HCT116 (cell line): Measurements from ENCODE around the gene DKK2. TPM values are rescaled to one million over a fixed set of nuclear protein-coding genes. Genes with fewer than 3 reads are reported as not detected.

Experiments used
- ATAC-seq: fragments of 200-7000 bp; cut with Tn5 transposase; 2 replicates; pipeline ENCODE4 v1.9.1; 2020; ENCODE audit warnings: mild to moderate bottlenecking, moderate library complexity
- BruUV-seq: library from RNA; stranded (reverse); fragments of 400-500 nt; replicated peaks from 2 replicates; lab custom pipeline; 2021; lab: Mats Ljungman, UMichigan
- CTCF ChIA-PET: fragments of 300-600 bp; sonication (Branson Sonifier 250); formaldehyde crosslinking; loops from one replicate; lab custom pipeline; 2021; ENCODE audit warnings: antibody characterized with exemption; lab: Charles Lee
- POLR2A ChIA-PET: fragments of 300-600, 350-600 bp; sonication (Branson Sonifier 250); formaldehyde crosslinking; loops from one replicate; lab custom pipeline; 2021; ENCODE audit warnings: antibody characterized with exemption; lab: Charles Lee
- RAD21 ChIA-PET, 2 experiments: fragments of 300-600 bp; sonication (Branson Sonifier 250); formaldehyde crosslinking; loops; one replicate each; lab custom pipeline; 2023; ENCODE audit warnings: low total read pairs in 2 of 2; ENCODE audit not compliant: uncharacterized antibody in 2 of 2, unreplicated experiment in 2 of 2, low non-redundant PET in 1 of 2; lab: Charles Lee
- DNase-seq: peaks from one replicate; pipeline ENCODE4 v3.0.0-alpha.2; 2010; ENCODE audit warnings: low read depth, low spot score
- H2AFZ ChIP-seq: fragments of 200-600 bp; shearing (Covaris generic), sonication (generic); 2 replicates; pipeline ENCODE4 v1.6.1; 2017; ENCODE audit warnings: low read depth, mixed run types, mixed read lengths, antibody characterized with exemption, low read length; ENCODE audit not compliant: poor library complexity, severe bottlenecking
- H3K27ac ChIP-seq: 2 replicates; pipeline ENCODE4 v1.5.1; 2012; ENCODE audit warnings: low read depth, low read length
- H3K27me3 ChIP-seq: fragments of 200-600 bp; sonication (generic); 2 replicates; pipeline ENCODE4 v1.6.1; 2016; ENCODE audit warnings: mixed run types, low read length, mixed read lengths; ENCODE audit not compliant: insufficient read depth
- H3K36me3 ChIP-seq, 2 experiments: fragments of 200-500 bp in 1 of 2; fragments of 200-600 bp in 1 of 2; sonication (Bioruptor generic) in 1 of 2; sonication (generic) in 1 of 2; 2 replicates each; pipeline versions ENCODE4 v1.5.1 to v1.6.1; 2014 to 2016; ENCODE audit warnings: low read length in 2 of 2, inconsistent platforms in 1 of 2, mixed read lengths in 1 of 2, mixed run types in 1 of 2; ENCODE audit not compliant: insufficient read depth in 2 of 2, control insufficient read depth in 1 of 2
- H3K4me1 ChIP-seq, 2 experiments: fragments of 200-600 bp in 1 of 2; sonication (generic) in 1 of 2; 2 replicates each; pipeline versions ENCODE4 v1.5.1 to v1.6.1; 2012 to 2017; ENCODE audit warnings: low read length in 2 of 2, inconsistent platforms in 1 of 2, mild to moderate bottlenecking in 1 of 2, mixed read lengths in 1 of 2, mixed run types in 1 of 2, moderate library complexity in 1 of 2; ENCODE audit not compliant: insufficient read depth in 2 of 2, control insufficient read depth in 1 of 2
- H3K4me2 ChIP-seq: fragments of 200-600 bp; sonication (generic); 2 replicates; pipeline ENCODE4 v1.6.1; 2017; ENCODE audit warnings: mixed run types, low read length, mixed read lengths
- H3K4me3 ChIP-seq, 2 experiments: fragments of 200-600 bp in 1 of 2; sonication (generic) in 1 of 2; replicated peaks in 1 of 2; 2 replicates each; pipeline ENCODE4 v1.5.1; 2011 to 2016; ENCODE audit warnings: low read length in 2 of 2, control low read depth in 1 of 2, low read depth in 1 of 2, mild to moderate bottlenecking in 1 of 2, mixed read lengths in 1 of 2, mixed run types in 1 of 2
- H3K79me2 ChIP-seq: fragments of 200-600 bp; sonication (generic); 2 replicates; pipeline ENCODE4 v1.6.1; 2017; ENCODE audit warnings: mild to moderate bottlenecking, mixed run types, low read length, moderate library complexity, mixed read lengths; ENCODE audit not compliant: insufficient read depth
- H3K9ac ChIP-seq: fragments of 200-600 bp; sonication (generic); 2 replicates; pipeline ENCODE4 v1.6.1; 2016; ENCODE audit warnings: low read length, mixed read lengths
- H3K9me2 ChIP-seq: fragments of 200-600 bp; sonication (generic), shearing (Covaris generic); 2 replicates; pipeline ENCODE4 v1.6.1; 2017; ENCODE audit warnings: mixed run types, mild to moderate bottlenecking, moderate library complexity; ENCODE audit not compliant: insufficient read depth
- H3K9me3 ChIP-seq, 2 experiments: fragments of 200-500 bp in 1 of 2; fragments of 200-600 bp in 1 of 2; sonication (Bioruptor generic) in 1 of 2; sonication (generic) in 1 of 2; 2 replicates each; pipeline ENCODE4 v1.6.1; 2014 to 2017; ENCODE audit warnings: low read length in 2 of 2, mixed read lengths in 2 of 2, inconsistent platforms in 1 of 2, low read depth in 1 of 2, mild to moderate bottlenecking in 1 of 2, mixed run types in 1 of 2, moderate library complexity in 1 of 2; ENCODE audit not compliant: control insufficient read depth in 1 of 2, insufficient read depth in 1 of 2
- H4K20me1 ChIP-seq: fragments of 200-600 bp; sonication (generic), shearing (Covaris generic); 2 replicates; pipeline ENCODE4 v1.6.1; 2017; ENCODE audit warnings: mixed run types, mild to moderate bottlenecking, moderate library complexity; ENCODE audit not compliant: insufficient read depth
- CBX3 ChIP-seq: IDR thresholded peaks from 2 replicates; pipeline ENCODE4 v1.6.1; 2012; ENCODE audit warnings: low read depth
- CEBPB ChIP-seq: IDR thresholded peaks from 2 replicates; pipeline ENCODE4 v1.6.1; 2012; ENCODE audit warnings: low read depth
- EGR1 ChIP-seq: IDR thresholded peaks from 2 replicates; pipeline ENCODE4 v1.6.1; 2012; ENCODE audit warnings: low read depth
- EZH2 ChIP-seq: fragments of 200-600 bp; sonication (generic); IDR thresholded peaks from 2 replicates; pipeline ENCODE4 v1.6.1; 2017; ENCODE audit warnings: antibody characterized with exemption, mixed run types
- FOSL1 ChIP-seq: IDR thresholded peaks from 2 replicates; pipeline ENCODE4 v1.6.1; 2012; ENCODE audit warnings: low read depth
- JUND ChIP-seq: IDR thresholded peaks from 2 replicates; pipeline ENCODE4 v1.6.1; 2012
- SIN3A ChIP-seq: IDR thresholded peaks from 2 replicates; pipeline ENCODE4 v1.6.1; 2012; ENCODE audit warnings: low read depth
- intact Hi-C: fragments of 100-400 bp; cut with micrococcal nuclease; formaldehyde crosslinking; loops from 2 replicates; pipeline ENCODE4 v1.10.0; 2022
- total RNA-seq: library from RNA; stranded (reverse); gene quantifications from one replicate; pipeline ENCODE4 v1.2.1, GENCODE V29; 2021; ENCODE audit not compliant: unreplicated experiment
- TF ChIP-seq, protein P1 (sequence below): IDR thresholded peaks from 2 replicates; pipeline ENCODE4 v1.6.1; 2012; ENCODE audit warnings: low read depth
- TF ChIP-seq, protein P2 (sequence below): IDR thresholded peaks from 2 replicates; pipeline ENCODE4 v1.6.1; 2012

The DKK2 gene
- total RNA-seq, 1 experiment from 2014 or later, result not detected

DNA sequence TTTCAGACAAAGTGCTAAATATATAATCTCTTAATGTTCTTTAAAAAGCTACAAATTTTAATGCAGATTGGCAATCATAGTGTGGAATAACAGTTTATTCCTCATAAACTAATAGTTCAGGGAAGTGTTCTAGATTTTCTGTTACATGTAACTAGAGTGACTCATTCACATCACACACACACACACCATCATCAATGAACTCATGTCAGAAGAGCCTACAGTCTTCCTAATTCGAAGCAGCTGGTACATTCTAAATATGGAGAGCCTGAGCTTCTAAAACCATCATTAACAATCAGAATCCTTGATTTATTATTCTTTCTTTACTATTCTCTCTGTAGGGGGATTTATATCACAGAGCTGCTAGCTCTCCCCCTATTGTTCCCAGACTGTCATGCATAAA lies 49.6 kb downstream of the DKK2 start:
- DNase-seq, result no peak
- Histone ChIP-seq H3K79me2 (no peaks in the 10 kb centered on the region), H3K4me2 (no peak overlapping the region), H3K36me3 (no peaks in the 10 kb centered on the region), H3K27me3 (no peaks in the 10 kb centered on the region), H3K27ac (no peak overlapping the region), H3K9me3 (no peaks in the 10 kb centered on the region), H3K9me2 (no peaks in the 10 kb centered on the region), H4K20me1 (no peaks in the 10 kb centered on the region), H3K4me3 (no peak overlapping the region), H2AFZ (no peak overlapping the region), H3K4me1 (no peaks in the 10 kb centered on the region), H3K9ac (no peak overlapping the region)
- ChIA-PET CTCF (no interaction called here), RAD21 (no interaction called here), POLR2A (no interaction called here)
- no TSS peak for BruUV-seq
- TF ChIP-seq EZH2 (no peak), FOSL1 (no peak), CEBPB (no peak), CBX3 (no peak), JUND (no peak)
- intact Hi-C loops, result no loop called here
- ATAC-seq, result no peak

DNA sequence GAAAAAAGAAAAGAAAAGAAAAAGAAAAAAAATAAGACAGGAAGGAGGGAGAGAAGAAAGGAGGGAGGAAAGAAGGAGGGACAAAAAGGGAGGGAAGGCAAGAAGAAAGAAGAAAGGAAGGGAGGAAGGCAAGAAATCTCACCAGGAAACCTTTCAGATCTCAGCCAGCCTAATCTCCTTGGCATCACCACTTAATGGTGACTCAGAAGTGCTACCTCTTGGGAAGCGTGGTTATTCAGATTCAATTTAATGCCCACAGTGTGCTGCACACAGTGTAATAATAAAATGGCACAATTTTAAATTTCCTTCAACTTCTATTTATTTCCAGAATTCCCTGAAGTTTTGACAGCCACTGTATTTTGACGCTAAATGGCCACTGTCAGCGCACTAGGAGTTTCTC lies 50.3 kb downstream of the DKK2 start:
- BruUV-seq, result no TSS peak
- ChIA-PET POLR2A (no interaction called here), RAD21 (no interaction called here), CTCF (no interaction called here)
- H2AFZ ChIP-seq, result no peak overlapping the region
- H3K9ac ChIP-seq, result no peak overlapping the region
- no peak overlapping the region for H3K4me3 ChIP-seq
- no peaks in the 10 kb centered on the region for H3K36me3 ChIP-seq
- no peaks in the 10 kb centered on the region for H3K9me3 ChIP-seq
- intact Hi-C loops, result no loop called here
- H3K9me2 ChIP-seq, result no peaks in the 10 kb centered on the region
- H3K27ac ChIP-seq, result no peak overlapping the region
- H3K4me1 ChIP-seq, result no peaks in the 10 kb centered on the region
- H3K27me3 ChIP-seq, result no peaks in the 10 kb centered on the region
- no peaks in the 10 kb centered on the region for H3K79me2 ChIP-seq
- no peak overlapping the region for H3K4me2 ChIP-seq
- TF ChIP-seq EGR1 (no peak), FOSL1 (no peak), JUND (no peak), SIN3A (no peak)
- TF ChIP-seq, protein P1, sequence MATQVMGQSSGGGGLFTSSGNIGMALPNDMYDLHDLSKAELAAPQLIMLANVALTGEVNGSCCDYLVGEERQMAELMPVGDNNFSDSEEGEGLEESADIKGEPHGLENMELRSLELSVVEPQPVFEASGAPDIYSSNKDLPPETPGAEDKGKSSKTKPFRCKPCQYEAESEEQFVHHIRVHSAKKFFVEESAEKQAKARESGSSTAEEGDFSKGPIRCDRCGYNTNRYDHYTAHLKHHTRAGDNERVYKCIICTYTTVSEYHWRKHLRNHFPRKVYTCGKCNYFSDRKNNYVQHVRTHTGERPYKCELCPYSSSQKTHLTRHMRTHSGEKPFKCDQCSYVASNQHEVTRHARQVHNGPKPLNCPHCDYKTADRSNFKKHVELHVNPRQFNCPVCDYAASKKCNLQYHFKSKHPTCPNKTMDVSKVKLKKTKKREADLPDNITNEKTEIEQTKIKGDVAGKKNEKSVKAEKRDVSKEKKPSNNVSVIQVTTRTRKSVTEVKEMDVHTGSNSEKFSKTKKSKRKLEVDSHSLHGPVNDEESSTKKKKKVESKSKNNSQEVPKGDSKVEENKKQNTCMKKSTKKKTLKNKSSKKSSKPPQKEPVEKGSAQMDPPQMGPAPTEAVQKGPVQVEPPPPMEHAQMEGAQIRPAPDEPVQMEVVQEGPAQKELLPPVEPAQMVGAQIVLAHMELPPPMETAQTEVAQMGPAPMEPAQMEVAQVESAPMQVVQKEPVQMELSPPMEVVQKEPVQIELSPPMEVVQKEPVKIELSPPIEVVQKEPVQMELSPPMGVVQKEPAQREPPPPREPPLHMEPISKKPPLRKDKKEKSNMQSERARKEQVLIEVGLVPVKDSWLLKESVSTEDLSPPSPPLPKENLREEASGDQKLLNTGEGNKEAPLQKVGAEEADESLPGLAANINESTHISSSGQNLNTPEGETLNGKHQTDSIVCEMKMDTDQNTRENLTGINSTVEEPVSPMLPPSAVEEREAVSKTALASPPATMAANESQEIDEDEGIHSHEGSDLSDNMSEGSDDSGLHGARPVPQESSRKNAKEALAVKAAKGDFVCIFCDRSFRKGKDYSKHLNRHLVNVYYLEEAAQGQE, result no peak
- TF ChIP-seq, protein P2, sequence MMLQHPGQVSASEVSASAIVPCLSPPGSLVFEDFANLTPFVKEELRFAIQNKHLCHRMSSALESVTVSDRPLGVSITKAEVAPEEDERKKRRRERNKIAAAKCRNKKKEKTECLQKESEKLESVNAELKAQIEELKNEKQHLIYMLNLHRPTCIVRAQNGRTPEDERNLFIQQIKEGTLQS, result no peak
- ATAC-seq (no peak), DNase-seq (no peak)
- no peaks in the 10 kb centered on the region for H4K20me1 ChIP-seq
